ENCODE measurements around the gene CSF2RB.

CSF2RB gene

DNA sequence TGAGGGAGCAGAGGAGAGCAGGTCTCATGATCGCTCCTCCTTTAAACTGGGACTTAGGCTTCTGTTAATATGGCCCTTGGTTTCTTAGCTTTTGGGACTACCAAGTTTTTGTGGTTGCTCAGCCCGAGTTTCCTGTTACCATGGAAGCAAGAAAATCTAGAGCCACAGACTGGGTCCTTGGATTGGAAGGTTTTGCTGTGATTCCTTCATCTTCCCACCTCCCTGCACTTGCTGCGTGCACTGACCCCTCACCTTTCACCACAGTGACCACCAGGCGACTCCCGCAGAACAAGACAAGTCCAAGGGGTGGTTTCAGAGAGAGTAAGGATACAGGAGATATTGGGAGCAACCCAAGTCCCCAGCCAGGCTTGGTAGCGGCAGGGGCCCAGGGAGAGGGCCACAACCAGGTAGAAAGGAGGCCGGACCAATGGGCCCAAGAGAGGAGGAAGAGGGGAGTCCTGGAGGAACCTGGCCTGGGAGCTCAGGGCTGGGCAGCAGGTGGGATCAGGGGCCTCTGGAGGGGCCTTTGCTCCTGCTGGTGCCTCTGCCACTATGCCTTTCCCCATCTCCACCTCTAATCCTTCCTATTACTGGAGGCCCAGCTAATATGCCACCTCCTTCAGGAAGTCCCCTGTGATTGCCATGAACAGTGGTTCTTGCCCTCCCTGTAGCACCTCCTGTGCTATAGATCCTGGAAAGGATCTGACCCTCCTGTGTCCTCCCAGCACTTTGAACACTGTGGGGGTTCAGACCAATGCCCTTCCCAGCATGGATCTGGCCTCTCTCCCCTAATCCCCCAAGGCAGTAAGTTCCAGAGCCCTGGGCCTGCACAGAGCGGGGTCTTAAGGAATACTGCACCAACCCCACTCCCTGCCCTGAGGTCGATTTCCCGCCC is 21.2 kb downstream of the CSF2RB start:
- in situ Hi-C loops (cut with MboI; ENCODE audit: low sequenced_read_pairs), result no loop called here

- in situ Hi-C loops (cut with MboI; ENCODE audit: low sequenced_read_pairs), result no loop called here
These were observed 21.8 kb downstream of the CSF2RB start for GRCh38 chr22:36935313-36935610.

- in situ Hi-C loops (cut with MboI; ENCODE audit: low sequenced_read_pairs), result no loop called here
These were observed 22.3 kb downstream of the CSF2RB start for GRCh38 chr22:36935694-36936093.

DNA sequence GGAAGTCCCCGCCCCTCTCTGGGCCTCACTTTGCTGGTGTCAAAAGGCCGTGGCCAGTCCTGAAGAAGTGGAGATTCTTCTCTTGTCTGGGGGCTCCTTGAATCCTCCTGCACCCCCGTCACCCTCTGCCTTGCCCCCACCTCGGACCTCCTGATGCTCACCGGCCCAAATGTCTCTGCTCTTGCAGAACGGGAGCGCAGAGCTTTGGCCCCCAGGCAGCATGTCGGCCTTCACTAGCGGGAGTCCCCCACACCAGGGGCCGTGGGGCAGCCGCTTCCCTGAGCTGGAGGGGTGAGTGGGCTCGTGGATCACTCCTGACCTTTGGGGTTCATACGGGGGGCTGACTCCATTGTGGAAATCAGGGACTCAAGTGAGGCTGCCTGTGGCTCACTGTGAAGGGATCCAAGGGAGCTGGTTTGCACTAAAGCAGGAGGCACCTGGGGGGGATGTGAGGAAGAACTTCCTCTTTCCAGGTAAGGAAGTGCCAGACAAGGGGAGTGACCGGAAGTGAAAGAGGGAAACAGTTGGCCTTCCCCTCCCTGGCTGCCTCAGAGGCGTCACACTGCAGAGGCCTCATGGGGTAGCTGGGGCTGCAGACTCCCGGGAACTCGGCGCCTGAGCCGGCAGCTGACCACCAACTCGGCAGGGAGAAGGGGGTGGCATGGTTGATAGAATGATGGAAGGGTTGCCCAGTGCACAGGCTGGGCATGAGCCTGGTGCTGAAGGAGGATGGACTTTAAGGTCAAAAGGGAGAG is 23.1 kb downstream of the CSF2RB start:
- in situ Hi-C loops (cut with MboI; ENCODE audit: low sequenced_read_pairs), result no loop called here

DNA sequence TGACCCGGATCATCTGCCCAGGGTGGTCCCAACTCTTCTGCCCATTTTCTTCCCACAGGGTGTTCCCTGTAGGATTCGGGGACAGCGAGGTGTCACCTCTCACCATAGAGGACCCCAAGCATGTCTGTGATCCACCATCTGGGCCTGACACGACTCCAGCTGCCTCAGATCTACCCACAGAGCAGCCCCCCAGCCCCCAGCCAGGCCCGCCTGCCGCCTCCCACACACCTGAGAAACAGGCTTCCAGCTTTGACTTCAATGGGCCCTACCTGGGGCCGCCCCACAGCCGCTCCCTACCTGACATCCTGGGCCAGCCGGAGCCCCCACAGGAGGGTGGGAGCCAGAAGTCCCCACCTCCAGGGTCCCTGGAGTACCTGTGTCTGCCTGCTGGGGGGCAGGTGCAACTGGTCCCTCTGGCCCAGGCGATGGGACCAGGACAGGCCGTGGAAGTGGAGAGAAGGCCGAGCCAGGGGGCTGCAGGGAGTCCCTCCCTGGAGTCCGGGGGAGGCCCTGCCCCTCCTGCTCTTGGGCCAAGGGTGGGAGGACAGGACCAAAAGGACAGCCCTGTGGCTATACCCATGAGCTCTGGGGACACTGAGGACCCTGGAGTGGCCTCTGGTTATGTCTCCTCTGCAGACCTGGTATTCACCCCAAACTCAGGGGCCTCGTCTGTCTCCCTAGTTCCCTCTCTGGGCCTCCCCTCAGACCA is 24.0 kb downstream of the CSF2RB start:
- in situ Hi-C loops (cut with MboI; ENCODE audit: low sequenced_read_pairs), result no loop called here

DNA sequence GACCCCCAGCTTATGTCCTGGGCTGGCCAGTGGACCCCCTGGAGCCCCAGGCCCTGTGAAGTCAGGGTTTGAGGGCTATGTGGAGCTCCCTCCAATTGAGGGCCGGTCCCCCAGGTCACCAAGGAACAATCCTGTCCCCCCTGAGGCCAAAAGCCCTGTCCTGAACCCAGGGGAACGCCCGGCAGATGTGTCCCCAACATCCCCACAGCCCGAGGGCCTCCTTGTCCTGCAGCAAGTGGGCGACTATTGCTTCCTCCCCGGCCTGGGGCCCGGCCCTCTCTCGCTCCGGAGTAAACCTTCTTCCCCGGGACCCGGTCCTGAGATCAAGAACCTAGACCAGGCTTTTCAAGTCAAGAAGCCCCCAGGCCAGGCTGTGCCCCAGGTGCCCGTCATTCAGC is 24.6 kb downstream of the CSF2RB start:
- in situ Hi-C loops (cut with MboI; ENCODE audit: low sequenced_read_pairs), result no loop called here

DNA sequence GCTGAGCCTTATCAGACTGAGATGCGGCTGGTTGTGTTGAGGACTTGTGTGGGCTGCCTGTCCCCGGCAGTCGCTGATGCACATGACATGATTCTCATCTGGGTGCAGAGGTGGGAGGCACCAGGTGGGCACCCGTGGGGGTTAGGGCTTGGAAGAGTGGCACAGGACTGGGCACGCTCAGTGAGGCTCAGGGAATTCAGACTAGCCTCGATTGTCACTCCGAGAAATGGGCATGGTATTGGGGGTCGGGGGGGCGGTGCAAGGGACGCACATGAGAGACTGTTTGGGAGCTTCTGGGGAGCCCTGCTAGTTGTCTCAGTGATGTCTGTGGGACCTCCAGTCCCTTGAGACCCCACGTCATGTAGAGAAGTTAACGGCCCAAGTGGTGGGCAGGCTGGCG is 25.5 kb downstream of the CSF2RB start:
- in situ Hi-C loops (cut with MboI; ENCODE audit: low sequenced_read_pairs), result no loop called here

DNA sequence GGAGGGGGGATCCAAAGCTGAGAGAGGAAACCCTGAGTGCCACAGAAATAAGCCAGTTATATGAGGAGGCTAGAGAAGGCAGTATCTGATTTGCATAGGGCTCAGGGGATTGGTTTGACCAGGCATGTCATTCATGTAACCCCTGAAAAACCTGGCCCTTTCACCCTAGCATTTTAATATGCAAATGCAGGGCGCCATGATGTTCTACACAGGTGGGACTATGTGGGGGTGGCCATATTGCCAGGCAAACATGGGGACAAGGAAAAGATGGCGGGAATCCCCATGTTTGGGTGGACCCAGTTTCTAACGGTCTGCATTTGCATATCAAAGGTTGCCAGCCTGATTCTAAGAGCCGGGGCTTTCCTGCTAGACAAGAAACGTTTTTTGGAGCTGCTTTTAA is 27.2 kb downstream of the CSF2RB start:
- in situ Hi-C loops (cut with MboI; ENCODE audit: low sequenced_read_pairs), result no loop called here

DNA sequence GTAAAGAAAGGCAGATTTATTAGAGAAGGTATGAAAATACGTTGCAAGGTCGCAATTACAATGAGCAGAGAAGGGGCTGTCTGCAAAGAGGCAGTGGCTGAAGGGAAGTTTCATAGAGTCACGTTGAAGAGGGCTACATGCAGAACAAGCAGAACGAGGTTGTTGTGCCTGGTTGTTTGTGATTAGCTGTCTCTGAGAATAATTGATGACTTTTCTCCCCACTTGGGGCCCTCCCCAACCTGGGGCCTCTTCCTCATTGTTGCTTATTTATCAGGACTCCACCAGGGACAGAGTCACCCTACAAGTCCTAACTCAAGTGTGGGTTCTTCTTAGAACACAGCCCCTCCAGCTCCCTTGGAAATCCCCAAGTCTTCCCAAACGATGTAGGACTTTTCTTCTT is 29.1 kb downstream of the CSF2RB start:
- in situ Hi-C loops (cut with MboI; ENCODE audit: low sequenced_read_pairs), result no loop called here

- in situ Hi-C loops (cut with MboI; ENCODE audit: low sequenced_read_pairs), result no loop called here
These were observed 33.2 kb downstream of the CSF2RB start for GRCh38 chr22:36946421-36947158.

- in situ Hi-C loops (cut with MboI; ENCODE audit: low sequenced_read_pairs), result no loop called here
These were observed 35.1 kb downstream of the CSF2RB start for GRCh38 chr22:36948273-36949225.

GRCh38 chr22:36950797-36951590 is 37.6 kb downstream of the CSF2RB start:
- in situ Hi-C loops (cut with MboI; ENCODE audit: low sequenced_read_pairs), result no loop called here

GRCh38 chr22:36951746-36952145 is 38.3 kb downstream of the CSF2RB start:
- in situ Hi-C loops (cut with MboI; ENCODE audit: low sequenced_read_pairs), result no loop called here

DNA sequence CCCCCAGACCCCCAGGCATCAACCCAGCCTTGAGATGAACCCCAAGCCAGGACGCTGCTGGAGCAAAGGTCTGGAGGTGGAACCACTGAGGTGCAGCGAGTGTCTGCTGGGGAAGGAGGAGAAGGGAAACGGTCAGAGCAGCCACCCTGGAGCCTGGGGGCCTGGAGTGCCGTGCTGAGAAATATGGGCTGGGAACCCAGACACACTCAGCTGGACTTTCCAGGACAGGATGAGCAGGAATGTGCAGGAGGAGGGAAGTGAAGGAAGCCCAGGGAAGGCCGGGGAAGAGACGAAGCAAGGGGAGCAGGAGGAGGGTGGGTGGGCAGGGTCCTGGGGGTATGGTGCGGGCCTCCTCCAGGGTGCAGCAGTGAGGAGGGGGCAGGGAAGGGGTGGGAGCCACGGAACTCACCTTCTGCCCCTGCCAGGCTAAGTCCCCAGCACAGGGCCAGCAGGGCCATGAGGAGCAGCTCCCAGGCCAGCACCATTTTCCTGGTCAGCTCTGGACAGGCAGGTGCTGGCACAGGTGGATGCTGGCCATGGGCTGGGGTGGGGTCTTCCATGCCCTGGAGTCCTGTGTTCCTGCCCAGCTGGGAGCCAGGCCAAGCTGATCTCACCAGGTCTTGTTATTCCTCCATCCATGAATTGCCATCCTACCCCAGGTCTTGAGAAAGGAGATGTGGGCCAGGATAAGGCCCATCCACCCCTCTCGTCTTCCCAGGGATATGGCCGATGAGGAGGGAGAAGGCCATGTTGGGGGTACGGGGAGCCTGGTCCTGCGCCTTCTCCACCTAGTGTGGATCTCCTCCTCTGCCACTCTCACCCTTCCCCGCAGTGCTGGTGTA is 40.0 kb downstream of the CSF2RB start:
- in situ Hi-C loops (cut with MboI; ENCODE audit: low sequenced_read_pairs), result no loop called here

- in situ Hi-C loops (cut with MboI; ENCODE audit: low sequenced_read_pairs), result no loop called here
These were observed 41.0 kb downstream of the CSF2RB start for GRCh38 chr22:36954251-36955014.

DNA sequence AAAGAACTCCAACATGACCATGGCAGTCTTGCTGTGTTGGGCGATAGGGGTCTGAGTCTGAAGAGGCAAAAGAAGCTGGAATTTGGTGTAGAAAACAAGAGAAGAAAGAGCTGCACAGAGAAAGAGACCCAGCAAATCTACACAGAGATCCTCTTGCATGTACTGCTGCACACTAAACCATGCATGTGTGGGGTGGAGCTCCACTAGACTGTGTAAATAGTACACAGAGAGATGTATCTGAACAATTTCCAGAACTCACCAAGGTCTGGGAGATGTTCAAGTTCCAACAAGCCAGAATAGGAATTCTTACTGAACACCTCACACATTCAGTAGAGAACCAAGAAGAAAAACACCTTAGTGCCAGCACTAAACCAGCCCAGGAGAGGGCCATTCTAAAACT is 42.3 kb downstream of the CSF2RB start:
- in situ Hi-C loops (cut with MboI; ENCODE audit: low sequenced_read_pairs), result no loop called here

DNA sequence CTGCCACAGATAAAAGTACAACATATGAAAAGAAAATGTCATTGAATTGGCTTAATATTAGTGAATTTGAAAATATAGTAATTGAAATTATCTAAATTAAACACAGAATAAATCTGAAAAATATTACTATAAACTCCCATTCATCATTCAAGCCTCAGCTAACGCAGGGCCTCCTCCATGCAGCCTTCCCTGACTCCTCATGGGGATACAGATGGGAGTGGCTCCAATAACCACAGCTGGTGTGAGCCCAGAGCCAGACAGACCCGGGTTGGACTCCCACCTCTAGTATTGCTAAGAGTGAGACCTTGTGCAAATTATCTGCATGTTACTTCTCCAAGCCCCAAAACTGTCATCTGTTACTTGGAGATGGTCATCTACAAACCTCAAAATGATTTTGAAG is 44.9 kb downstream of the CSF2RB start:
- in situ Hi-C loops (cut with MboI; ENCODE audit: low sequenced_read_pairs), result no loop called here

- in situ Hi-C loops (cut with MboI; ENCODE audit: low sequenced_read_pairs), result no loop called here
These were observed 48.2 kb downstream of the CSF2RB start for GRCh38 chr22:36961626-36962025.
